GM19463 (cell line): ENCODE results near the gene HEPN1.

Source experiments
- ATAC-seq: cut with Tn5 transposase; IDR thresholded peaks from one replicate; pipeline ENCODE4 v1.9.1; 2021; ENCODE audit warnings: mild to moderate bottlenecking, moderate library complexity; ENCODE audit not compliant: unreplicated experiment

Gene HEPN1

GRCh38 chr11:124899383-124900145 is 19.5 kb upstream of the HEPN1 start:
- ATAC-seq, result no peak

- ATAC-seq, result no peak
These were observed 18.6 kb upstream of the HEPN1 start for GRCh38 chr11:124900464-124900863.

- no peak for ATAC-seq
These were observed 16.4 kb upstream of the HEPN1 start for GRCh38 chr11:124902616-124903015.

- no peak for ATAC-seq
These were observed 3.3 kb upstream of the HEPN1 start for GRCh38 chr11:124915541-124916369.

GRCh38 chr11:124916370-124916710 is 2.7 kb upstream of the HEPN1 start:
- ATAC-seq, result no peak

- ATAC-seq, result no peak
These were observed 1.9 kb upstream of the HEPN1 start for GRCh38 chr11:124917115-124917637.

- ATAC-seq, result no peak
These were observed 848 bp downstream of the HEPN1 start for GRCh38 chr11:124919898-124920297.

GRCh38 chr11:124920356-124920755 is 1.3 kb downstream of the HEPN1 start:
- no peak for ATAC-seq

GRCh38 chr11:124920870-124921609 is 2.0 kb downstream of the HEPN1 start:
- ATAC-seq, result peak; percentile 74

- ATAC-seq, result no peak
These were observed 3.8 kb downstream of the HEPN1 start for GRCh38 chr11:124922831-124923230.

- ATAC-seq, result no peak
These were observed 4.2 kb downstream of the HEPN1 start for GRCh38 chr11:124923296-124923695.

GRCh38 chr11:124928942-124929665 is 10.1 kb downstream of the HEPN1 start:
- ATAC-seq, result no peak

- peak; percentile 83 for ATAC-seq
These were observed 11.7 kb downstream of the HEPN1 start for GRCh38 chr11:124930799-124931198.

GRCh38 chr11:124934862-124935547 is 16.0 kb downstream of the HEPN1 start:
- no peak for ATAC-seq

- ATAC-seq, result no peak
These were observed 16.8 kb downstream of the HEPN1 start, which contains the start of gene HEPACAM for GRCh38 chr11:124935548-124936514. Gene HEPACAM (minus strand): TSS chr11:124936047. CDS start chr11:124936006, 41 bp downstream.

- ATAC-seq, result no peak
These were observed 18.4 kb downstream of the HEPN1 start for GRCh38 chr11:124937336-124937935.

GRCh38 chr11:124938206-124938765 is 19.2 kb downstream of the HEPN1 start:
- ATAC-seq, result no peak

- no peak for ATAC-seq
These were observed 19.9 kb downstream of the HEPN1 start for GRCh38 chr11:124938970-124939369.
